A673 (cell line): ENCODE results near the gene MRPS2.

Experiments
- CTCF ChIP-seq: fragments of 300-800, 200-600 bp; sonication (generic); conservative IDR thresholded peaks from 2 replicates; pipeline ENCODE4 v1.5.1; 2017; ENCODE audit warnings: low read depth, mild to moderate bottlenecking, antibody characterized with exemption, low read length, moderate library complexity, mixed read lengths
- EZH2 ChIP-seq: fragments of 200-600 bp; sonication (generic); IDR thresholded peaks from 2 replicates; pipeline ENCODE4 v1.6.1; 2017; ENCODE audit warnings: borderline replicate concordance, low read depth, mild to moderate bottlenecking, mixed read lengths, antibody characterized with exemption, low read length; ENCODE audit not compliant: poor library complexity, severe bottlenecking

- TF ChIP-seq CTCF (no peak), EZH2 (no peak)
Measured at GRCh38 chr9:135502168-135502872, 1.8 kb downstream of the MRPS2 start.
